NCI-H2029 treated with DMSO at 0.1 percent for 48 hours (cell line): ENCODE measurements around the gene VGLL4.

Source experiments
- DNase-seq: peaks from one replicate; lab custom pipeline; 2025; lab: John Stamatoyannopoulos, UW

Gene VGLL4

DNA sequence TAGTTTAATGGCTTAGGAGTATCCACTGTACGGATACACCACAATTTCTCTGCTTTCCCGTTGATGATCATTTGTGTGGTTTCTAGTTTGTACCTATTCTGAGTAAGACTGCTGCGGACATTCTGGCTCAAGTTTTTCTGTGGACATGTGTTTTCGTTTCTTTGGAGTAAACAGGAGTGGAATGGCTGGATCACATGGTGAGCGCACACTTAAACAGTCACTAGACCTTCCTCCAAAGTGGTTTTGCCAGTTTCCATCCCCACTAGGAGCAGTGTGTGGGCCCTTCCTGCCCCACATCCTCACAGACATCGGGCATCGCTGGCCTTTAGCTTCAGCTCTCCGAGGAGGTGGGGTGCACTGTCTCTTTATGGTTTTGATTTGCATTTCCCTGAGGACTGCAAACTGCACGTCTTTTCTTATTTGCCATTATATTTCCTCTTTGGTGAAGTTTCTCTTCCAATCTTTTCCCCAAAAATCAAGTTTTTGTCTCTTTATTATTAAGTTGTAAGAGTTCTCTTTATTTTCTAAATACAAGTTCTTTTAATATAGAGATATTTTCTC, 94.1 kb downstream of the VGLL4 start:
- no peak for DNase-seq

DNA sequence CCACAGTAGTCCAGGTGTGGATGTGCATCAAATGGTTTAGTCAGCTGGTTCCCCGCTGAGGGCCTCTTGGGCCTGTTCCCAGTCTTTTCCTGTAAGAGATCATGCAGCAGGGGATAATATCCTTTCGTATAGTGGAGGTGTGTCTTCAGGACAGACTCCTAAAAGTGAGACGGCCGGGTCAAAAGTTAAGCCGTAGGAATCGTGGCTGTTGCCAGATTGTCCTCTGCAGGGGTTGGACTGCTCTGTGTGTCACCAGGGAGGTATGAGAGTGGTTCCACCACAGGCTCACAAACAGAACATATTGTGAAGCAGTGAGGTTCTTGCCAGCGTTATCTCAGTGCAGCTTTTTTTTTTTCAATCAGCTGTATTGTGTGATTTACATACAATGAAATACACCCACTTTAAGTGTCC, 95.0 kb downstream of the VGLL4 start:
- no peak for DNase-seq

DNA sequence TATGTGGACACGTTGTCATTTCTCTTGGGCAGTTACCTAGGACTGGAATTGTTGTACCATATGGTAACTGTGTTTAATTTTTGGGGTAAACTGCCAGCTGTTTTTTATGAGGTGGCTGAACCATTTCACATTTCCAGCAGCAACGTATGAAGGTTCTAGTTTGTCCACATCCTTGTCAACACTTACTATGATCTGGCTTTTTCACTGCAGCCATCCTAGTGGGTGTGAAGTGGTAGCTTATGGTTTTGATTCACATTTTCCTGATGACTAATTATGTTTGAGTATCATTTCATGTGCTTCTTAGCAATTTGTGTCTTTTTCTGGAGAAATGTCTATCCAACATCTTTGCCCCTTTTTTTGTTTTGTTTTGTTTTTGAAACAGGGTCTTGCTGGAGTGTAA, 96.2 kb downstream of the VGLL4 start:
- no peak for DNase-seq

DNA sequence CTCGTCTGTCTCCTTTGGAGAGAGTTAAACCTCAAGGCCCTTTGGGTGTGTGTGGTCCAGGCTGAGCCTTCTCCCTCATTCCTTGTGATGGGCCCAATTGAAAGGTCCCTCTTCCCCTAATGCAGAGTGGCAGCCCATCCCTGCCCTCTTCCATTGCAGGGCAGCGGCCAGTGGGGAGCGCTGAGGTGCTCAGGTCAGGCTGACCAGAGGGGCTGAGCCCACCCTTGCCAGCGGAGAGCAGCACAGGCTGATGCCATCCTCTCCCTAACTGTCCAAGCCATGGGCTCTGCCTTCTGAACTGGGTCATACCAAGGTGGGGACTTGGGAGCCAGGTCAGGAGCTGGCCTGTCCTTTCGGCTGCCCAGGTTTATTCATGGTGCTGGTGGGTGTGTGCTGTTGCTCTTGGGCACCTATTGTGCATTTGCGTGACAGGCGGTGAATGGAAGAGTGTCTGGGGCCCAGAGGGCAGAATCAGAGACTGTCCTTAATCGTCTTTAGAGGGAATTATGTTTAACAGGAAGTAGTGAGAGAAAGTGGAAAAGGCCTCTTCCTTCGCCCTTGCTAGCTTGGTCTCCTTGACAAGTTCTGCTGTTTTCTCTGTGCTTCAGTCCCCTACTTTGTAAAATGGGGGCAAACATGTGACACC, 96.9 kb downstream of the VGLL4 start:
- no peak for DNase-seq

DNA sequence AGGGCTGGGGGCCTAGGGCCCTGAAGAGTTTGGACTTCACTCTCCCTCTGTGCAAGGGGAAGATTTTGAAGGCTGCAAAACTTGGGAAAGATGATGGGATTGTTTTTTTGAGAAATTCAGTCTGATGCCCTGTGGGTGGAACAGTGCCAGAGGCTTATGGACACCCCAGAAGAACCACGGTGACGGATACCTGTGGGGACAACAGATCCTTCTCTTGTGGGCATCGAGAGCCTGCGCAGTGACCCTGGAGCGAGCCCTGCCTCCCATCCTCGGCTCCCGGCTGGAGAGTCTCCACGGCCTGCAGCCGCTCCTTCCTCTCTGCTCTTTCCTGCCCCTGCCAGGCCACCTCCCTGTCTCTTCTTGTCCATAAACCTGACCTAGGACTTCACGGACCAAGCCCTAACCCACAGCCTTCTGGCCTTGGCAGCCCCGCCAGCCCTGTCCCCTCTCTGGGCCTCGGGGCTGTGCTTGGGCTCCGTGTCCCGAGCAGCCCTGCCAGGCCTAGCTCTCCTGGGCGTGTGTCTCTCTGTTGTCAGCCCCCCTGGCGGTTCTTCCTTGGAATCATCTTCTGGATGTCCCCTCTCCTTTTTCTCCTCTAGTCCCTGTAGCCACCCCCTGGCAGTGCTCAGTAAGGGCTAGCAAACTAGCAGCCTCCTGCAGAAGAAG, 98.4 kb downstream of the VGLL4 start:
- DNase-seq, result no peak

DNA sequence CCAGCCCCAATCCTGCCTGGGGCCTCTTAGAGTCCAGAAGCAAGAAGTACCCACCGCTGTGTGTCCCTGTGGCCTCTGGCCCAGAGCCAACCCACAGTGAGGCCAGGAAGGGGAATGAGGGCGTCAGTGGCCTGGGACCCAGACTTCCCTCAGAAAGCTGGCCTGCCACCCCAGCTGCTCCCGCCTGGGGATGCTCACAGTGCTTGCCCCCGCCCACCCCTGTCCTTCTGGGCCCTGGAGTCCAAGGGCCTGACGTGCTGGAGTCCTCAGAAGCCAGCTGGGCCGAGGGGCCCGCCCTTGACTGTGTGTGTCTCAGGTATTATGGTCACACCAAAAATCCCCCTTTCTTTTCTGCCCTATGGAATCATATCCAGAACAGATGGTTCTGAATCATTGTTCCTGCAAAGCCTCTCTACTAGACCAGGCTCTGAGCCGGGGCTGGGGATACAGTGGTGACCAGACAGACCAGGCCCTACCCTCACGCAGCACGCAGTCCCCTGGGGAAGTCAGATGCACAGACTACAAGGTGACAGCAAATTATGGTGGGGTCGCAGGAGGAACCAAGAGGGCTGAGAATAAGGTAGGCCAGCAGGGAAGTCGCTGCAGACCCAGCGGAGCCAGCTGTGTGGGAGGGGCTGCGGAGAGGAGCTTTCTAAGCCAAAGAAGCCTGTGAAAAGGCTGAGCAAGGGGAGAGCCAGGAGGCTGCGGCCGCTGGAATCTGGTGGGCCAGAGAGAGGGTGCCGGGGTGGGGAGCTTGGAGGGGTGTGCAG, 99.1 kb downstream of the VGLL4 start:
- no peak for DNase-seq

DNA sequence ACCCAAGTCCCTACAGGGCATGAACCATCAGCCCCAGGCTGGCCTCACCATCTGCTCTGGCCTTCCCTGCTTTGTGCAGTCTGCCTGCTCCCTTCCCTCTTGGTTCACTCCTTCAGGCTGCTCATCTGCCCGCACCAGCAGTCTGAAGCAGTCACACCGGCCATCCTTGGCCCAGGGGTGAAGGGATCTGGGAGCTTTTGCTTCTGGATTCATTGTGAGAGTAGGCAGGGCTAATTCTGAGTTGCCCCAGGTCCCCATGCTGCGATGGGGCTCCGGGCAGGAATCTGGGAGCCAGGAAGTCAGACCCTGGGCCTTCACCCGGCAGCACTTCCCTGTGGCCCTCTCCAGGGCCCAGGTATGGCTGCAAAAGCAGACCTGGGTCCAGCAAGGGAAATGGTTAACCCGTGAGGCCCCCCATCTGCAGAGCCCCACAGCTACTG, 99.7 kb downstream of the VGLL4 start:
- no peak for DNase-seq

DNA sequence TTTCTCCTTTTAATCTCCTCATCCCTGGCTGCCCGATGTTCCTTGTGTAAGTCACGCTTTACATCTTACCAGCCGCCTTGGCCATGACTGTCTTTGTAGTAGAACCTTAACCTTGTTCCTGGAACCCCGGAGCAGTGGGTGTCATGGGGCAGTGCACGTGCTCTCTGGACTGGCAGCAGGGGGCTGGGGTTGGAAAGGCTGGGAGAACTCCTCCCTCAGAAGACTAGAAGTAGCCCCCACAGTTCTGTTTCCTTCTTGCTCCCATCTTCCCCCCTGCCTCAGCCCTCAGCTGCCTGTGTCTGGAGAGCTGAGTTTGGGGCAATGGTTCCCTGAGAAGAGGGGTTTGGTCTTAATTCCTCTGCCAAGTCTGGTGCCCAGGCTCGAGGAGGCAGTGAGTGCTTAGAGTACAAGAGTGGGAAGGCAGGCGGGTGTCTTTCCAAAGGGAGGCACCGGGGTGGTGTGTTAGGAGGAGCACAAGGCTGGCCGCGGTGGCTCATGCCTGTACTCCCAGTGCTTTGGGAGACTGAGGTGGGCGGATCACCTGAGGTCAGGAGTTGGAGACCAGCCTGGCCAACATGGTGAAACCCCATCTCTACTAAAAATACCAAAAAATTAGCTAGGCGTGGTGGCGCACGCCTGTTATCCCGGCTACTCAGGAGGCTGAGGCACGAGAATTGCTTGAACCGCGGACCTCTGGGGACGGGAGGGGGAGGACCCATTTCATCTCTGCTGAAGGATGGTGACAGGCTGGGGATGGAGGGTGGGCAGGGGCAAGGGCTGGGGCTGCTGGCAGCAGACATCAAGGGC, 100.4 kb downstream of the VGLL4 start:
- DNase-seq, result no peak

DNA sequence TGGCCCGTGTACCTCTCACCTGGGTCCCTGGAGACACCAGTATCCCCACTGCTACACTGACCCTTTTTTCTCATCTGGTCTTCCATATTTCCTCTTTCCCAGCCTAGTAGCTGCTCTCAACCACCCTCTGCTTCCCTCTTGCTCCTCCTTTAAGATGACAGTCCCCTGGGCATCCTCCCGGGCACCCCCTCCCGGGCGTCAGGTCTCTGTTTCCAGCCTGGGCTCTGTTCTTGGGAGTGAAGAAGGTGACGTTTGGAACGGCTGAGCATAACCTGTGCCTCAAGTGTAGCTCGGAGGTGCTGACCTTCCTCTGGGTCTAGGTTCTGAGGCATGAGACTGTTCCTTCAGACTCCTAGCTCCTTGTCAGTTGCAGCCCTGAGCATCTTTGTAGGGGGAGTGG, 101.2 kb downstream of the VGLL4 start:
- no peak for DNase-seq

DNA sequence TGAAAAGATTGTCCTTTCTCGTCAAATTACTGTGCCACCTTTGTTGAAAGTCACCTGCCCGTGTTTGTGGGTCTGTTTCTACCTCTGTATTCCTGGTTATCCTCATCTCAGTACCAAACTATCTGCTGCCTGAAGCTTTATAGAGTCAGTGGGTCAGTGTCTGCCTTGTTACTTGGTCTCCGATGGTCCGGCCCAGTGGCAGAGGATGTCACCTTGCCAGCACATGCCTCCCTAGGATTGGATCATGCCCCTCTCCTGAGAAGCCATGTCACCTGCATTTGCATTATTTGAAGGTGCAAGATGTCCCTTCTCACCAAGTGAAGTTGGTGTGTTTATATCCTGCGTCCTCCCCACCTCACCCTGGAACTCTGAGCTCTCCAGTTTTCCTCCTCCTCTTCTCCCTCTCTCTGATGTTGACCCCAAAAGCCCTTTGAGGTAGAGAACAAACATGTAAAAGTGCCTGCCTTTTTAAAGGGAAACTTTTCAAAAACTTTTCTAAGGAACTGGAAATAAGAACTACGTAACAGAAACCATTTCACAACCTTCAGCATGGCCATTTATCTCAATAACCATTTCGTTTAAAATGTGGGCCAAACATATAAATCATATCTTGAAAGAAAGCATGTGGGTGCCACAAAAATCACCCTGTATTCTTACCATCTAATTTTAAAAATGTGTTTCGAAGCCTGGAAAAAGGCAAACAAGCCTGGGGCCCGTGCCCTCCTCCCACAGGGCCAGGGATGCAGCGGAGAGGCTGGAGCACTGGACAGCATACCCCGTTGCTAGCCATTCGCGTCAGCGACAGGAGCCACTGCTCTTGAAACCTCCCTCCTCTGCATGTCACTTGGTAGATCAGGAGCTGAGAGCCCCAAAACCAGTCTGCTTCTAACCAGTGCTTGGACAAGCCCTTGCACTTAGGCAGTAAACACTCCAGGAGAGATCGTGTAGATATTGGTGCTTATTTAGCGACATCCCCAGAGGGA, 102.1 kb downstream of the VGLL4 start:
- DNase-seq, result no peak

DNA sequence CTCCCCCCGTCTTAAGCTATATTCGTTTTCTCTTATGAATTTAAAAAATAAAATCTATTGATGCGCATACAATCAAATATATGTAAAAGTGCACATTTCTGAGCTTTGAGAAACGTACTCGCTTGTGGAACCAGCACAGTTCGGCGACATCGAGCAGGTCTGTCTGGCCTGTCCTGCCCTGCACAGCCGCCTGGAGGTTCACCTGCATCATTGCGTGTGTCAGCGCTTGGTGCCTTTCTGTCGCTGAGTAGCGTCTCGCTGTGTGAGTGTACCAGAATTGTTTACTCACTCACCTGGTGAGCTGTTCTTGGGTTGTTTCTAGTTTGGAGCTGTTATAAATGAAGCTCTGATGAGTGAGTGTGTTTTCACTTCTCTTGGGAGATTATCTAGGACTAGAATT, 104.0 kb downstream of the VGLL4 start:
- DNase-seq, result no peak

DNA sequence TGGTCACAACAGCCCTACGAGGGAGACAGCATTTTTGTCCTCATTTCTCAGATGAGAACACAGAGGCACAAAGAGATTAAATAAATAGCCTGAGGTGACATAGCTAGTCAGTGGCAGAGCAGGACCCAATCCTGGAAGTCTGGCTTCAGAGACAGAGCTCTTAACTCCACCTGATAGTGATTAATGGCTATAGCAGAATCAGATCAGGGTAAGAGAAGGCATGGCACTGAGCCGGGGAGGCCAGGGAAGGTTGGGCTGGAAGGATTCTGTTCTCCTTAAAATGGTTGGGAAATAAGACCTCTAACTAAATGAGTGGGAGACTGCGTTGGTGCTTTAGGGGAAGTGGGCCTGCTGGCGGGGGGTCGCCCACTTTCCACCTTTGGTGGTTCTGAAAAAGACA, 104.5 kb downstream of the VGLL4 start:
- DNase-seq, result no peak

DNA sequence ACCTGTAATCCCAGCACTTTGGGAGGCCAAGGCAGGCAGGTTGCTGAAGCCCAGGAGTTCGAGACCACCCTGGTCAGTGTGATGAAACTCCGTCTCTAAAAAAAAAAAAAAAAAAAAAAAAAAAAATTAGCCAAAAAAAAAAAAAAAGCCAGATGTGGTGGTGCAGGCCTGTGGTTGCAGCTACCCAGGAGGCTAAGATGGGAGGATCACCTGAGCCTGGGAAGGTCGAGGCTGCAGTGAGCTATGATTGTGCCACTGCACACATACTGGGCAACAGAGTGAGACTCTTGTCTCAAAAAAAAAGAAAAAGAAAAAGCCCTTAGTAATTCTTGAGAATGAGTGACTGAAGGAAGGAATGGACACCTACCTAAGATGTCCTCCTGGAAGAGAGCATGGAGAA, 105.1 kb downstream of the VGLL4 start:
- no peak for DNase-seq

DNA sequence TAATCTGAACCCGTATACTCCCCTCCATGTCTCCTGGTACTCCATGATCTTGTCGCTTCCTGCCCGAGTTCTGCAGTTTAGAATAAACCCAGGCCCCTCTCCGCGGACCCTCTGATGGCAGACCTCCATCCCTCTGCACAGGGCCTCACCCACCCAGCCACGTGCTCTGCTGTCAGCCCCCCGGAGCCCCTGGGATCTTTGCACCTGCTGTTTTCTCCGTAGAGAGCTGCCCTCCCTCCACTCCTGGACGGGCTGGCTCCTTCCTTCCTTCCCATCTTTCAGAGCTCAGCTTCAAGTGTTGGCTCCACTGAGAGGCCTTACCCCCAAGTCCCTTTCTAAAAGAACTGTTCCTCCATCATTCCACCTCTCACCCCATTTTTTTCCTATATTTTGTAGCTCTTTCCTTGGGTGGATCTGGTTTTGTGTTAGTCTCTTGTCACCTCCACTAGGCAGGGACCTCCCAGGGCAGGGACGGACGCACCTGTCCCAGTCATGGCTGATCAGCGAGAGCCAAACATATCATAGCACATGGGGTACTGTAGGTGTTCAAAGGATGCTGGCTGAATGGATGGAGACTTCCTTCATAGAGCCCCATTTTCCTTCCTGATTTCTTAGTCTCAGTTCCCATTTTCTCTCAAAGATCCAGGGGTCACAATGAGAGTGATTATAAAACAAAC, 106.6 kb downstream of the VGLL4 start:
- DNase-seq, result no peak

DNA sequence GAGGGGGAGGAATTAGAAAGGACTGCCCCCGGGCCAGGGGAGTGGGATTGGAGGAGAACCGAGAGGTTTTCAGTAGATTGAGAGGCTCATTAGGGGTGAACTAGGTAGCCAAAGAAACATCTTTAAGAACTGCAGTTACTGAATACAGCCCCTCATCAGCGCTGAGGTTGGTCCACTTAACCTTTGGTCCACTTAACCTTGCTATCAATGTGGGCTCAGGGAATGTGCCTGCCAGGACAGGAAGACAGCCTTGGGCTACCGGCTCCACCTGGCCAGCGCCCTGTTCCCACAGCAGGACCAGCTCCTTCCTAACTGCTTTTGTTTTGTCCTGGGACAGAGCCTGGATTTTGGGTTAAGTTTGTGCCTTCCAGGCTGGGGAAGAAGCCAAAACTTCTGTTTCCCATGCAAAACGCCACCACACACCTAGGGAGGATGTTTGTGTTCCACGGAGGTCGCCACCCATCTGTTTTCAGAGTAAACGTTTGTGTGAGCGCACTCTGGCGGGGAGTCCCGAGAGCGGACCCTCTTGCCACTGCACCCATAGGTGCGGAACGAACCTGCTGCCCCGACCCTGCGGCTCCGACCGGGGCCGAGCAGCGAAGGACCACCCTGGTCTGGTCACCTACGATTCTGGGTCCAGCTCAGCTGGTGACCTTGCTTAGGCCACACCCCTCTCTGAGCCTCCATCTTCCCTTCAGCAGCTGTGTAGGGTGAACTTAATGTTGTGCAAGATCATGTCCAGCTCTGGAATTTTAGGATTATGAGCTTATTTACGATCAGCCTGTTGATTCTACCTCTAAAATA, 107.4 kb downstream of the VGLL4 start:
- no peak for DNase-seq

DNA sequence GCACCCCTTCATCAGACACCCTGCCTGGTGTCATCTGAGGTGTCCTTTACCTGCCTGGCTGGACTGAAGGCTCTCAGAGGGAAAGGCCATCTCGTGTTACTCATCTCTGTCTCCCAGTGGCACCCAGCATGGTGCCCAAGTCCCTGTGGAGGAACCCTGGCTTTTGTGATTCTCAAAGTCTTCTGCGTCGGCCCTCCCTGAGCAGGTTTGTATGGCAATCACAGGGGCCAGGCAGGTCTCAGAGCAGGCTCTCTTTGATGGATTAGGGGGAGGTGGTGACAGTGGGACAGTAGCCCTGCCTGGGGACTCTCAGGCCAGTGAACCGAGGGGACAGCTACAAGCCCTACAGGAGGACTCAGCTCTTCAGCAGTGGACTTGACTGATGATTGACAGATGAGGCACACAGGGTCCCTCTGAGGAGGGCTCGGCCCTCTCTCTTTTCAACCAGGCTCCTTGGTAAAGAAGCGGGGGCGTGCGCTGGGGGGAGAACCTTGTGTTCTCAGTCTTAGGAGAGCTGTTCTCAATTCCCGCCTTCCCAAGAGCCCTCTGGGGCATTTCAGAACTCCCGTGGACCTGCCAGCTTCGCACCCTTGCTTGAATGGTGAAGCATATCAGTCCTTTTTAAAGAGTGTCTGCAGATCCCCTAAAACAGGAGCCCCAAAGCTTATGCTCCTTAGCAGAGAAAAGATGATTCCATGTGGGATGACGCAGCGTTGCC, 108.3 kb downstream of the VGLL4 start:
- DNase-seq, result no peak

DNA sequence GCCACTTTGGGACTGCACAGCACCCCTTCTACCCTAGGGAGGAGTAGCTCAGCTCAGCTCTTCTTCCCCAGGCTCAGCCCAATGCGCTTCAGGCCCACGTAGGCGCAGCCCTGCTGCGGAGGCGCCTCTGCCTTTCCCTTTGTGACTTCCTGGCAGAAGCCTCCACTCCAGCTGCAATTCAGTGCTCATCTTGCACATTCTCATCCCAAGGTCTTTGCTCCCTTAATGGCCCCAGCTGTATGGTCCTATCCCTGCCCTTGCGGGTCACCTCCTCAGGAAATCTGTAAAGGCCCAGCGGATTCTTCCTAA, 109.0 kb downstream of the VGLL4 start:
- no peak for DNase-seq

DNA sequence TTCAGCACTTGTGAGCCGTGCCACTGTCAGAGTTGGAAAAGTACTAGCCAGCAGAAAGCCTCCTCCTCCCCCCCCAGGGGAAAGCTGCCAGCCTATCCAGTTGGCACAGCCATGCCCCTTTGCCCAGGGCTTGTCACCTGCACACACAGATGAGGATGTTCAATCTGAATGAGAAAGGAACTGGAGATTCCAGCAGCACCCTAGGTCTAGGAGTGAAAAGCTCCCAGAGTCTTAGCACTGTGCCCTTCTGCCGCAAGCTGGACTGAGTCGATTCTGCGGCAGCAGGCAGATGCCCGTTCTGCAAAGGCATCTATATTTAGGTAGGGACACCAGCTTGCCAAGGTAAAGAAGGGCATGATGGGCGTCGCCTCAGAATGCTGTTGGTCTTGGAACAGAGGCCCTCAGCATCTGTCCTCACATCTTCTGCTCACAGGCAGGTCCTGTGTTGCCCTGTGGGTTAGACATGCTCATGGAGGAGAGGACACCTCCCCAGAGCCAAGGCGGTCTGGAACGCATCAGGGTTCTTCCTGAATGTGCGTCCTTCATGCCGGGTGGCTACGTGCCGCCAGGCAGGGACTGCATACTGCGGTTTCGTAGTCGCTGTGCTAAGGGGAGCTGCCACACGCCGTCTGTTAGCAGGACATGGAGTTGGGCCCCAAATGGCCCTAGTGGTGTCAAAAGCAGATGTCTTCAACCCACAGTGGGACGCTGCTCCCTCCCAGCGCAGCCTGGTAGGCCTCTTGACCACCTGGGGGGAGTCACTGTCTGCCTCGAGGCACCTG, 109.5 kb downstream of the VGLL4 start:
- DNase-seq, result no peak
